AG09319 (cell line): Measurements from ENCODE around the gene UBE2H.

ENCODE experiments used
- DNase-seq: peaks from one replicate; pipeline ENCODE4 v3.0.0-alpha.2; 2010; ENCODE audit warnings: low read depth; ENCODE audit errors: extremely low read depth
- CTCF ChIP-seq: IDR thresholded peaks from 2 replicates; pipeline ENCODE4 v1.5.1; 2011; ENCODE audit warnings: low read depth, mild to moderate bottlenecking, inconsistent platforms, low read length, moderate library complexity

UBE2H gene

DNA sequence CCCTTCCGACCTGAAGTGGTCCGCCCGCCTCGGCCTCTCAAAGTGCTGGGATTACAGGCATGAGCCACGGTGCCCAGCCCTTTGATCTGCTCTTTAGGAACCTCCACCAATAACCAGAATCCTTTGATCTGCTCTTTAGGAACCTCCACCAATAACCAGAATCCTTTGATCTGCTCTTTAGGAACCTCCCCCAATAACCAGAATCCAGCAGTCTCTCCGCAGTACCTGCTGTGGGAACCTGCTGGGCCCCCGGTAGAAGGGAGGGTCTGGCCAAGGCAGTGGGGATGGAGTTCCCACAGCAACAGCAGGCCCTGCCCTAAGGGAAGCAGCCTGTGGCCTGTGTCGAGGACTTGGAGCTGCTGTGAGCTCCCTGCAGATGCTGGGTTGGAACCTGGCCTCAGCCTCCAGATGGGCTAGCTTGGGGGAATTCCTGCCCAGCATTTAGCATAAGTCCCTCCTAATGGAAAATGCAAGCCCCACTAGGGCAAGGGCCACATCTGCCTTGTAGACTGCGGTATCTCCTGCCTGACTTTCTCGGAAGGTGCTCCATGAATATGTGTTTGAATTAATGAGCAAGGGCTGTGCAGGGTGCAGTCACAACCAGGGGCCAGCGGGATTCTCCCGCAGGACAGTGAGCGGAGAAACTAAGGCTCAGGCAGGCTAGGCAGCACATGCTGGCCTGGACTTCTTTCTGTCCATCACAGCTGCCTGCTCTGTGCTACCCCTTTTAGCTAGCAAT, 165.8 kb downstream of the UBE2H start:
- no peak for DNase-seq
- no peak for TF ChIP-seq CTCF

- DNase-seq, result no peak
- TF ChIP-seq CTCF, result no peak
Observed at GRCh38 chr7:129785685-129786514, 166.9 kb downstream of the UBE2H start.

GRCh38 chr7:129784783-129785684, 167.7 kb downstream of the UBE2H start:
- no peak for TF ChIP-seq CTCF
- no peak for DNase-seq

DNA sequence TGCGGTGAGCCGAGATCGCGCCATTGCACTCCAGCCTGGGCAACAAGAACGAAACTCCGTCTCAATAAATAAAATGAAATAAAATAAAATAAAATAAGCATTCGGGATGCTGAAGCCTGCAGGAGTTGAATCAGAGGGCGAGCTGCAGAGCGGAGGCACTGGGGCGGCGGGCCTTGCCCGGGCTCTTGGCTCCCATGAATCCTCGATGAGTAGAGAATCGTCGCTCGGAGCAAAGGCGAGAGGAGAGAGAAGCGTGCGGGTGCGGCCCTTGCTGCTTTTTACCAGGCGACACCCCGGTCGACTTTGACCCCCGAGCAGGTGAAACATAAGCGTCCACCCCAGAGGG, 168.3 kb downstream of the UBE2H start:
- DNase-seq, result no peak
- TF ChIP-seq CTCF, result no peak

GRCh38 chr7:129783584-129783919, 169.2 kb downstream of the UBE2H start:
- no peak for TF ChIP-seq CTCF
- no peak for DNase-seq

DNA sequence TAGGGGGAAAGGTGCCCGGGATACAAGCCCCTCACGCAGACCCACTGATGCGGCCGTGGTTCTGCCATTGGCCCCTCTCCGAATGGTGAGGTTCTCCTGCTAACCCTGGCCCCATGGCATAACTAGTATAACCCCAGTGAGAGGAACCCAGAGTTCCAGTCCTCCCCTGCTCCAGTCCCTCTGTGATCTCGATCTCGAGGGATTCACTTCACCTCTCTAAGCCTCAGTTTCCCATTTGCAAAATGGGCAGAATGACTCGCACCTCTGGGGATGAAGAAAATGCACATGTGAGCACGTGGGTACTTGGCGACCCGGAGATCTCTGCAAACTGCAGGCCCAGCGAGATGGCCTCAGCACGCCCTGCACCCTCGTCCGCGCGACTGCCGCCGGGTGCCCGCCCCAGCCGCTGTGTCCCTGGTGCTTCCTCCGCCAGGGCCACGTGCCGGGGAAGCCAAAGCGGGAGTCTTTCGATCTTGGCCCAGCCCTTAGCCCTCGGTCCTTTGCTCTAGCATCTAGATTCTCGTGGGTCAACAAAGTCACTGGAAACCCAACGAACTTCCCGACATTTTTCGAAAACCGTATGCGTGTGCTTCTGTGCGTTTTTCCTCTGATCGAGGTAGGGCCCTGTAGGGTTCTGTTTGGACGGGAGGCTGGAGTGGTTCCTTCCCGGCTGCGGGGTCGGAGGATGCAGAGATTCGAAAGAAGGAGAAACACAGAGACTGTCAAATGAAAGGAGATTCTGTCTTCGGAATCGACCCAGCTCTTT, 169.8 kb downstream of the UBE2H start:
- DNase-seq, result no peak
- no peak for TF ChIP-seq CTCF
